HG02678 (cell line): Measurements from ENCODE around the gene SMCR8.
A peak's percentile ranks its signal among the peaks of the same experiment; 100 is the strongest.
"Not testable (repeated sequence)": the region's sequence is repeated elsewhere in the genome, so short reads cannot be mapped to it uniquely, and the experiment has no call there.

Experiments
- ATAC-seq: cut with Tn5 transposase; IDR thresholded peaks from one replicate; pipeline ENCODE4 v1.9.1; 2021; ENCODE audit warnings: mild to moderate bottlenecking, moderate library complexity; ENCODE audit not compliant: unreplicated experiment

Gene SMCR8

GRCh38 chr17:18314731-18315561, at the start of gene SMCR8, which contains the start of gene TOP3A:
Gene SMCR8, plus strand, starts transcription at chr17:18315293. Its CDS starts 497 bp downstream, at chr17:18315790.
Gene TOP3A, minus strand, starts transcription at chr17:18314994. Its CDS starts 216 bp downstream, at chr17:18314778.
- peak; percentile 84 for ATAC-seq

- ATAC-seq, result no peak
Observed at GRCh38 chr17:18267366-18267765, 47.7 kb upstream of the SMCR8 start.

GRCh38 chr17:18267927-18268711, 47.0 kb upstream of the SMCR8 start:
- no peak for ATAC-seq

GRCh38 chr17:18270046-18270931, 44.8 kb upstream of the SMCR8 start:
- no peak for ATAC-seq

- no peak for ATAC-seq
Observed at GRCh38 chr17:18277076-18277475, 38.0 kb upstream of the SMCR8 start.

GRCh38 chr17:18278867-18279266, 36.2 kb upstream of the SMCR8 start:
- no peak for ATAC-seq

- ATAC-seq, result no peak
Observed at GRCh38 chr17:18280249-18280648, 34.8 kb upstream of the SMCR8 start.

- no peak for ATAC-seq
Observed at GRCh38 chr17:18280766-18281371, 34.2 kb upstream of the SMCR8 start.

GRCh38 chr17:18281788-18282187, 33.3 kb upstream of the SMCR8 start:
- no peak for ATAC-seq

GRCh38 chr17:18285296-18285695, 29.8 kb upstream of the SMCR8 start:
- no peak for ATAC-seq

- no peak for ATAC-seq
Observed at GRCh38 chr17:18291718-18292540, 23.2 kb upstream of the SMCR8 start.

- not testable (repeated sequence) for ATAC-seq
Observed at GRCh38 chr17:18298061-18298460, 17.0 kb upstream of the SMCR8 start.

- no peak for ATAC-seq
Observed at GRCh38 chr17:18300725-18301480, 14.2 kb upstream of the SMCR8 start.

- not testable (repeated sequence) for ATAC-seq
Observed at GRCh38 chr17:18303206-18303605, 11.9 kb upstream of the SMCR8 start.

- ATAC-seq, result no peak
Observed at GRCh38 chr17:18309202-18309601, 5.9 kb upstream of the SMCR8 start.

GRCh38 chr17:18314059-18314730, 898 bp upstream of the SMCR8 start:
- ATAC-seq, result peak; percentile 3

GRCh38 chr17:18315562-18315922, 449 bp downstream of the SMCR8 start:
- ATAC-seq, result peak; percentile 4

- no peak for ATAC-seq
Observed at GRCh38 chr17:18315961-18316360, 868 bp downstream of the SMCR8 start.
